DND-41 (cell line): ENCODE measurements around the gene CNTLN.

Source experiments
- EZH2 ChIP-seq: IDR thresholded peaks from 3 replicates; pipeline ENCODE4 v1.6.1; 2012; ENCODE audit warnings: borderline replicate concordance, low read depth, mild to moderate bottlenecking, moderate library complexity, low read length, inconsistent platforms; ENCODE audit not compliant: severe bottlenecking
- TF ChIP-seq, protein P1 (sequence below): IDR thresholded peaks from 2 replicates; pipeline ENCODE4 v1.5.1; 2012; ENCODE audit warnings: borderline replicate concordance, low read length, moderate library complexity, mild to moderate bottlenecking; ENCODE audit not compliant: poor library complexity, severe bottlenecking; ENCODE audit errors: extremely low read depth

DNA sequence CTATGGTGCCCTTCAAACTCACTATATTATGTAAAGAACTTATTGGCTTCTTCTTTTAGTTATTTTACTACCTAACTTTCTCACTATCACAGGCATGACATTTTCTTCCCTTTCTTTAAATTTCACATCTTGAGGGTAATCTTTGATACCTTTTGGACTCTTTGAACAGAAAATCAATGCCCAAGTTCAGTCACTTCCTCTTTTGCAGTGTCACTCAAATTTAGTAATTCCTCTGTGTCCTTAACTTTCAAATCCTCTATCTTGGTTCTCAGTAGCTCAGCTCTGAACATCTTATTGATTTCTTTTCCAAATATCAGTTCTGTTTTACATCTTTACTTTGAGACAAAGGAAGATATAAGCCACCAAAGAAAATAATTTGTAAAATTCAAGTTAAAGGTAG, 25.5 kb downstream of the CNTLN start:
- TF ChIP-seq, protein P1, sequence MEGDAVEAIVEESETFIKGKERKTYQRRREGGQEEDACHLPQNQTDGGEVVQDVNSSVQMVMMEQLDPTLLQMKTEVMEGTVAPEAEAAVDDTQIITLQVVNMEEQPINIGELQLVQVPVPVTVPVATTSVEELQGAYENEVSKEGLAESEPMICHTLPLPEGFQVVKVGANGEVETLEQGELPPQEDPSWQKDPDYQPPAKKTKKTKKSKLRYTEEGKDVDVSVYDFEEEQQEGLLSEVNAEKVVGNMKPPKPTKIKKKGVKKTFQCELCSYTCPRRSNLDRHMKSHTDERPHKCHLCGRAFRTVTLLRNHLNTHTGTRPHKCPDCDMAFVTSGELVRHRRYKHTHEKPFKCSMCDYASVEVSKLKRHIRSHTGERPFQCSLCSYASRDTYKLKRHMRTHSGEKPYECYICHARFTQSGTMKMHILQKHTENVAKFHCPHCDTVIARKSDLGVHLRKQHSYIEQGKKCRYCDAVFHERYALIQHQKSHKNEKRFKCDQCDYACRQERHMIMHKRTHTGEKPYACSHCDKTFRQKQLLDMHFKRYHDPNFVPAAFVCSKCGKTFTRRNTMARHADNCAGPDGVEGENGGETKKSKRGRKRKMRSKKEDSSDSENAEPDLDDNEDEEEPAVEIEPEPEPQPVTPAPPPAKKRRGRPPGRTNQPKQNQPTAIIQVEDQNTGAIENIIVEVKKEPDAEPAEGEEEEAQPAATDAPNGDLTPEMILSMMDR, result no peak
- TF ChIP-seq EZH2, result no peak
